ENCODE results near the gene PODN. TPM values are rescaled to one million over a fixed set of nuclear protein-coding genes. Genes with fewer than 3 reads are reported as not detected.
A peak's percentile ranks its signal among the peaks of the same experiment; 100 is the strongest.

PODN gene
- total and polyA plus RNA-seq, 9 donors, result 72.8 to 254 (median 154) TPM

DNA sequence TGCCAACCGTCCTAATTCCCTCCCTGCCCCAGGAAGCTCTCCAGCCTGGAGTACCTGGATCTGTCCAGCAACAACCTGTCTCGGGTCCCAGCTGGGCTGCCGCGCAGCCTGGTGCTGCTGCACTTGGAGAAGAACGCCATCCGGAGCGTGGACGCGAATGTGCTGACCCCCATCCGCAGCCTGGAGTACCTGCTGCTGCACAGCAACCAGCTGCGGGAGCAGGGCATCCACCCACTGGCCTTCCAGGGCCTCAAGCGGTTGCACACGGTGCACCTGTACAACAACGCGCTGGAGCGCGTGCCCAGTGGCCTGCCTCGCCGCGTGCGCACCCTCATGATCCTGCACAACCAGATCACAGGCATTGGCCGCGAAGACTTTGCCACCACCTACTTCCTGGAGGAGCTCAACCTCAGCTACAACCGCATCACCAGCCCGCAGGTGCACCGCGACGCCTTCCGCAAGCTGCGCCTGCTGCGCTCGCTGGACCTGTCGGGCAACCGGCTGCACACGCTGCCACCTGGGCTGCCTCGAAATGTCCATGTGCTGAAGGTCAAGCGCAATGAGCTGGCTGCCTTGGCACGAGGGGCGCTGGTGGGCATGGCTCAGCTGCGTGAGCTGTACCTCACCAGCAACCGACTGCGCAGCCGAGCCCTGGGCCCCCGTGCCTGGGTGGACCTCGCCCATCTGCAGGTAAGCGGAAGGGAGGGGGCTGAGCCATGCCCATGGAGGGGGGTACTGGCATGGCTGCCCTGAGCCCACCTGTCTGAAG, 16.5 kb downstream of the PODN start:
- intact Hi-C loops (cut with DNase I), result loop anchor here in 1 of 4 donors (10.0 kb wide), 1 partner anchor 96 kb away; no protein-coding TSS in a partner anchor
- H3K27me3 ChIP-seq, result no peaks in the 10 kb centered on the region
- DNase-seq, result peak in 2 of 5 donors; percentile 24 to 31
- TF ChIP-seq EP300 (IDR thresholded peaks at IDR 0.05), result no peak
- no peak for TF ChIP-seq POLR2A (IDR thresholded peaks at IDR 0.05)
- TF ChIP-seq, protein P1, sequence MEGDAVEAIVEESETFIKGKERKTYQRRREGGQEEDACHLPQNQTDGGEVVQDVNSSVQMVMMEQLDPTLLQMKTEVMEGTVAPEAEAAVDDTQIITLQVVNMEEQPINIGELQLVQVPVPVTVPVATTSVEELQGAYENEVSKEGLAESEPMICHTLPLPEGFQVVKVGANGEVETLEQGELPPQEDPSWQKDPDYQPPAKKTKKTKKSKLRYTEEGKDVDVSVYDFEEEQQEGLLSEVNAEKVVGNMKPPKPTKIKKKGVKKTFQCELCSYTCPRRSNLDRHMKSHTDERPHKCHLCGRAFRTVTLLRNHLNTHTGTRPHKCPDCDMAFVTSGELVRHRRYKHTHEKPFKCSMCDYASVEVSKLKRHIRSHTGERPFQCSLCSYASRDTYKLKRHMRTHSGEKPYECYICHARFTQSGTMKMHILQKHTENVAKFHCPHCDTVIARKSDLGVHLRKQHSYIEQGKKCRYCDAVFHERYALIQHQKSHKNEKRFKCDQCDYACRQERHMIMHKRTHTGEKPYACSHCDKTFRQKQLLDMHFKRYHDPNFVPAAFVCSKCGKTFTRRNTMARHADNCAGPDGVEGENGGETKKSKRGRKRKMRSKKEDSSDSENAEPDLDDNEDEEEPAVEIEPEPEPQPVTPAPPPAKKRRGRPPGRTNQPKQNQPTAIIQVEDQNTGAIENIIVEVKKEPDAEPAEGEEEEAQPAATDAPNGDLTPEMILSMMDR (IDR thresholded peaks at IDR 0.05), result no peak
- H3K9me3 ChIP-seq, result no peaks in the 10 kb centered on the region
- H3K4me3 ChIP-seq, result no peak overlapping the region
- no peak overlapping the region for H3K27ac ChIP-seq
- peaks cover 3% of the 10 kb centered on the region for H3K36me3 ChIP-seq
- WGBS, 3 donors, result 93 to 95% (median 95%) methylated on average over 39 to 46 of the region's 46 CpGs
- peaks cover 7% of the 10 kb centered on the region for H3K4me1 ChIP-seq (ENCODE audit: insufficient read depth)

DNA sequence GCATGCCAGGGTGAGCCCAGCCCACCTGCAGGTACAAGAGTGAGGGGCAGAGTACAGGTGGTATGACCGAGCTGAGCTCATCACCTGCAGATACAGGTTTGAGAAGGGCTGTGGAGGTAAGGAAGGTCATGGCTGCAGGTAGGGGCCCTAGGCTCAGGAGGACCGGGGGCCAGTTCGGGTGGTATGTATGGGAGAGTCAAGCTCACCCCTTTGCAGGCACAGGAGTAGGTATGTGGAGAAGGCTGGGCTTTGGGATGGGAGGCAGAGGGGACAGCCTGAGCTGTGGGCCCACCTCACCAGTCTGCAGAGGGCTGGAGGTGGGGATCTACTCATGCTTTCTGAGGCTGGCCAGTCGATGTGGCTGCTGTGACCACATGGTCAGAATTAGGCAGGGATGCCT, 17.2 kb downstream of the PODN start:
- Histone ChIP-seq H3K27me3 (no peaks in the 10 kb centered on the region), H3K4me1 (ENCODE audit: insufficient read depth) (peaks cover 5% of the 10 kb centered on the region), H3K36me3 (peaks cover 3% of the 10 kb centered on the region), H3K9me3 (no peaks in the 10 kb centered on the region), H3K27ac (no peak overlapping the region), H3K4me3 (no peak overlapping the region)
- peak in 1 of 5 donors; percentile 7 for DNase-seq
- TF ChIP-seq POLR2A (IDR thresholded peaks at IDR 0.05), result no peak
- TF ChIP-seq, protein P1 (IDR thresholded peaks at IDR 0.05), result no peak
- no peak for TF ChIP-seq EP300 (IDR thresholded peaks at IDR 0.05)
- 89 to 97% (median 91%) methylated on average over 4 of the region's 4 CpGs for WGBS, 3 donors
- intact Hi-C loops (cut with DNase I), result loop anchor here in 1 of 4 donors (10.0 kb wide), 1 partner anchor 96 kb away; no protein-coding TSS in a partner anchor

GRCh38 chr1:53080041-53080440, 18.0 kb downstream of the PODN start:
- H3K27me3 ChIP-seq, result no peaks in the 10 kb centered on the region
- DNase-seq, result peak in 1 of 5 donors; percentile 12
- H3K4me1 ChIP-seq (ENCODE audit: insufficient read depth), result no peaks in the 10 kb centered on the region
- no peak overlapping the region for H3K4me3 ChIP-seq
- intact Hi-C loops (cut with DNase I), result no loop called here
- no peak for TF ChIP-seq POLR2A (IDR thresholded peaks at IDR 0.05)
- TF ChIP-seq EP300 (IDR thresholded peaks at IDR 0.05), result no peak
- TF ChIP-seq, protein P1 (IDR thresholded peaks at IDR 0.05), result no peak
- WGBS, 3 donors, result 47 to 75% (median 70%) methylated on average over 3 of the region's 3 CpGs
- H3K36me3 ChIP-seq, result peaks cover 3% of the 10 kb centered on the region
- no peak overlapping the region for H3K27ac ChIP-seq
- no peaks in the 10 kb centered on the region for H3K9me3 ChIP-seq

GRCh38 chr1:53080769-53081168, 18.8 kb downstream of the PODN start:
- TF ChIP-seq EP300 (IDR thresholded peaks at IDR 0.05), result no peak
- no peak for TF ChIP-seq POLR2A (IDR thresholded peaks at IDR 0.05)
- TF ChIP-seq, protein P1 (IDR thresholded peaks at IDR 0.05), result no peak
- Histone ChIP-seq H3K27ac (no peak overlapping the region), H3K4me3 (no peak overlapping the region), H3K4me1 (ENCODE audit: insufficient read depth) (no peaks in the 10 kb centered on the region), H3K36me3 (peaks cover 3% of the 10 kb centered on the region), H3K27me3 (no peaks in the 10 kb centered on the region), H3K9me3 (no peaks in the 10 kb centered on the region)
- no peak for DNase-seq
- intact Hi-C loops (cut with DNase I), result no loop called here
- WGBS, 3 donors, result 83 to 88% (median 85%) methylated on average over 15 of the region's 15 CpGs

Data from ovary (tissue), 9 donors.